Cerebellar cortex (tissue), 1 donor: Measurements from ENCODE around the gene TUBB4B.

Experiments used
- DNase-seq: peaks from one replicate; pipeline ENCODE4 v3.0.0-alpha.2; 2015; ENCODE audit warnings: low spot score

TUBB4B gene

DNA sequence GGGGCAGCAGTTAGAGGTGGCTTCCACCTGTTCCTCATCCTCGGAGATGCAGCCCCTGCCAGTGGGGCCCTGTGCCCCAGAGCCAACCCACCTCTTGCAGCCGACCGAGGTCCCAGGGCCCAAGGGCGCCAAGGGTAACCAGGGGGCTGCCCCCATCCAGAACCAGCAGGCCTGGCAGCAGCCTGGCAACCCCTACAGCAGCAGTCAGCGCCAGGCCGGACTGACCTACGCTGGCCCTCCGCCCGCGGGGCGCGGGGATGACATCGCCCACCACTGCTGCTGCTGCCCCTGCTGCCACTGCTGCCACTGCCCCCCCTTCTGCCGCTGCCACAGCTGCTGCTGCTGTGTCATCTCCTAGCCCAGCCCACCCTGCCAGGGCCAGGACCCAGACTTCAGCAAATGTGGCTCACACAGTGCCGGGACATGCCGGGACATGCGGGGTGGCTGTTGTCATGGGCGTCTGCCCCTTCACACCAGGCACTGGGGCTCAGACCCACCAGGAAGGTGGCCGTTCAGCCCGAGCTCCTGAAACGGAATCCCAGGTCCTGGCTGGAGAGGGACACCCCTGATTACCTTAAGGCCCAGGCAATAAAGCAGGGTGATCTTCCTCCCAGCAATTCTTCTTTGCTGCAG is 15.3 kb upstream of the TUBB4B start:
- DNase-seq = no peak

- no peak for DNase-seq
These were observed 14.6 kb upstream of the TUBB4B start for GRCh38 chr9:137226338-137227053.

GRCh38 chr9:137227054-137227852 is 13.8 kb upstream of the TUBB4B start, which contains the start of gene RNF224:
RNF224 (plus strand) TSS chr9:137227502; CDS start chr9:137228336, 834 bp downstream.
- peak; percentile 79 for DNase-seq

DNA sequence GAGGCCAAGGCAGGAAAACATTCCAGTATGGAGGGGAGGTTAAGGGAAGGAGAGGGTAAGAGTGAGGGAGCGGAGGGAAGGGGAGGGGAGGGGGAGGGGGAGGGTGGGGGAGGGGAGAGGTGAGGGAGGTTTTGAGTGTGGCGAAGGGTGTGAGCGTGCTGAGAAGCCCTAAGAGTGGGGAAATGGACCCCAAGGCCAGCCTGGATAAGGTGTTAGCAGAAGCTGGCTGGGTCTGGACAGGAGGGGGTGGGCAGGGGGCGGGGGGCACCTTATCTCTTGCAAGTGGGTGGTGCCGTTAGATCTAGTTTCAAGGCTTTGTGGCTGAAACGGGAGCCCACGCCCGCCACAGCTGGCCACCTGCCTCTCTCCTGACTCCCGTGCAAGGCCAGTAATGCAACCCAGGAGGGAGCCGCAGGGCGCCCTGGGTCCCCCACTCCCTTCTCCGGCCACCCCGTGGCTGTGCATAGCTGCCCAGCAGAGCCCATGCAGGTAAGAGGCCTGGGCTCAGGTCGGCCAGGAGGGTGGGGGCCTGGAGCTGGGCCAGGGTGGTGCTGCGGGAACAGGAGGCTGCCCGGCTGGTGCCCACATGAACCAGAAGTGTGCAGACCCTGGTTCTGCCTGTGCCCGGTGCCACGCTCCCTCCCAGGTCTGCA is 13.1 kb upstream of the TUBB4B start:
- DNase-seq = no peak

DNA sequence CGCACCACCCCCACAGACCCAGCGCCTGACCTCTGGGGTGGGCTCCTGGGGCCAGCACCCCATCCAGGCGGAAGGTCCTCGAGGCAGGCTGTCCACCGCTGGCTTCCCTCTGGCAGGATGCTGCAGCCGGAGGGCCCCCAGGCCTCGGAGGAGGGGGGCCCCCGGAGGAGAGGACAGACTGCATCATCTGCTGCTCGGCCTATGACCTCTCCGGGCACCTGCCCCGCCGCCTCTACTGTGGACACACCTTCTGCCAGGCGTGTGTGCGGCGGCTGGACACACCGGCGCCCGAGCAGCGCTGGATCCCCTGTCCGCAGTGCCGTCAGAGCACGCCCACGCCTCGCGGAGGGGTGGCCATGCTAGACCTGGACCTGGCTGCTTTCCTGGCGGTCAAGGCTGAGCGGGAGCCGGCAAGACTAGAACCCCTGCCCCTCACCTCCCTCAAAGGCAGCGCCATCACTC is 12.6 kb upstream of the TUBB4B start:
- no peak for DNase-seq

DNA sequence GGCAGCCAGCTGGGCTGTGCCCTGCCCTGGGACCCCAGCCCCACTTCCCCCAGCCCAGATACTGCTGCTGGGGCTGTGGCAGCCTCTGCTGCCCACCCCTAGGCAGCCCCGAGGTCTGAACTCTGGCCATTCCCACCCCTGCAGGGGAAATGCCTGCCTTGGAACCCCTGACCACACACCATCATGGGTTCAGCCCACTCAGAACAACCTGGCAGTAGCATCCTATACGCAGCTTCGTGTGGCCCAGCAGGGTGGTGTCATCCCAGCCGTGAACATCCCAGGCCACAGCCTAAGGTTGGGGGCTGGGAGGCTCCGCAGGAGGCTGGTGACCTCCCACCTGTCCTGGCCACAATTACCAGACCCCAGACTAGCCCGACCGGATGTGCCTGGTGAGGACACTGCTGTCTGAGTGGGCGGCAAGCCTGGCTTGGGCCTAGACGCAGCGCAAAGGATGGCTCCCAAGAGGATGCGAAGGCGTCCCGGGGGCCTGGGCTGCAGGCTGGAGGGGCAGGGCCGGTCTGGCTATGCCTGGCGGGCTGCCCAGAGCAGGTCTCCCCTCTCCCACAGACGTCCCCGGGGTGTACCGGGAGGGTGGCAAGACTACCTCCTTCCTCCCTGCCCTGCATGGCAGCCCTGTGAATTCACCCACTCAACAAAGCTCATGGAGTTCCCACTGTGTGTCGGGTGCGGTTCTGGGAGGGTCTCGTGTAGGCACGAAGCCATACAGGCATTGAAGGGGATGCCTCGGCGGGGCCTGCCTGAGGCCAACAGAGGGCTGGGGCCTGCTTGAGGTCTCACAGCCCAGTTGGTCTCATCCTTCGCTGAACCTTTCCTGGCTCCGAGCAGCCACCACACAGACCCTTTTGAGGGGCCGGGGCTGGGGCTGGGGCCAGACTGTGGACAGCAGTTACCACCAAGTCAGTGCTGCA is 11.9 kb upstream of the TUBB4B start:
- DNase-seq = no peak

- no peak for DNase-seq
These were observed 11.0 kb upstream of the TUBB4B start for GRCh38 chr9:137229903-137230704.

DNA sequence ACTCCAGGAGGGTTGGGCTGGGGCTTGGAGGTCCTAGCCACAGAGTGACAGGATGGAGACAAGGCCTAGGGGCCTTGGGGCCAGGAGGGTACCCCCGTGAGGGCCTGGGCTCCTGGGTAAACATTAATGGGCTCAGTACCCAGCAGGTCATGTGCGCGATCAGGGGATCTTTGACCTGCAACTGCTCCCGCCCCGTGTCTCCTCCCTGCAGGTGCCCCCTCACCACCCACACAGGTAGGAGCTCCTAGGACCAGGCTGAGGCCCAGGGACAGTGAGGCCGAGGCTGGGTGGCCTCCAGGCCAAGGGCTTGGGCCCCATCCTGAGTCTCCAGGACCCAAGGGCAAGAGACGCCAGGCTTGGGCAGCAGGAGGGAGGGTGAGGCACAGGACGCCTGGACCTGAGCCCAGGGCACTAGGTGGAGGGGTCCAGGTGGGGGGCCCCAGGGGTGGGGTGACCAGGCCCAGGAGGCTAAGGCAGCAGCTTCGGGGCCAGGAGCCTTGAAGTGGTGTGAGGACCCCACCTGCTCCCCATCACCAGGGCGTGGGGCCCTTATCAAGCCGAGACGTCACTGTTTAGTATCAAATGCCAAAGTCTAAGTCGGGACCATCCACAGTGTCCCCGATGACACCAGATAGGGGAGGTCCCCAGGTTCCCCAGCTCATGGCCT is 10.2 kb upstream of the TUBB4B start, which contains the start of gene SLC34A3:
SLC34A3 (plus strand) TSS at position 197 of the 667 bp plus-strand sequence. CDS start 802 bp downstream, outside the sequence.
- DNase-seq = no peak

DNA sequence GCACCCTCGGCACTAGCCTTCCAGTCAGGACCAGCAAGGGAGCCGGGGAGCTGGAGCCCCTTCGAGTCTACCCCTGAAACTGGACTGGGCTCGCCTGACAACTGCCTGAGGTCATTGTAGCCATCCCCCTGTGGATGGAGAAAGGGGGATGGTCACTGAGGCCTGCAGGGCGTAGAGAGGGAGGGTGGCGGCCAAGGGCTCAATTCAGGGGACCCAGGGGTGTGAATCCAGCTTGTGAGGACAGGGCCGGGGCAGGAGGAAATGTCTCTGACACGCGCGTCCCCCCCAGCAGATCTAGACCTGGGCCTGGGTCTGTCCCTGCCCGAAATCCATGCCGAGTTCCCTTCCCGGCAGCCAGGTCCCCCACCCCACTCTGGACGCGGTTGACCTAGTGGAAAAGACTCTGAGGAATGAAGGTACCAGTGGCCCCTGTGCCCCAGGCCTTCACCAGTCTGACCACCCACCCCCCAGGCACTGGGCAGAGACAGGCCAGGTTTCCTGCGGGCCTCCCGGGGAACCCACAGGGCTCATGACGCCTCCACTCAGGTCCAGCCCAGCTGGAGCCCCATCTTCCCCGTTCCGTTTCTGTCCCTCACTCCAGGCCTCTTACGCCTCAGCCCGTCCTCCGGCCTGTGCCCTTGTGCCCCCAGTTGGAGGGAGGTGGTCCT is 9.6 kb upstream of the TUBB4B start:
- DNase-seq = no peak

GRCh38 chr9:137232101-137232500 is 9.0 kb upstream of the TUBB4B start:
- DNase-seq = no peak

DNA sequence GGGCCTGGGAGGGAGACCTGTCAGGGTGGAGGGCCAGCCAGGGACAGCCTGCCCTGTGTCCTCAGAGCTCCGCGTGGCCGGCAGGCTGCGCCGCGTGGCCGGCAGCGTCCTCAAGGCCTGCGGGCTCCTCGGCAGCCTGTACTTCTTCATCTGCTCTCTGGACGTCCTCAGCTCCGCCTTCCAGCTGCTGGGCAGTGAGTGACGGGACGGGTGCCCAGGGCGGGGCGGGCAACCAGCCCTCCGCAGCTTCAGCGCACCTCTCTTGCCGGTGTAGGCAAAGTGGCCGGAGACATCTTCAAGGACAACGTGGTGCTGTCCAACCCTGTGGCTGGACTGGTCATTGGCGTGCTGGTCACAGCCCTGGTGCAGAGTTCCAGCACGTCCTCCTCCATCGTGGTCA is 8.6 kb upstream of the TUBB4B start:
- DNase-seq = no peak

GRCh38 chr9:137233143-137233980 is 7.7 kb upstream of the TUBB4B start:
- DNase-seq = no peak

DNA sequence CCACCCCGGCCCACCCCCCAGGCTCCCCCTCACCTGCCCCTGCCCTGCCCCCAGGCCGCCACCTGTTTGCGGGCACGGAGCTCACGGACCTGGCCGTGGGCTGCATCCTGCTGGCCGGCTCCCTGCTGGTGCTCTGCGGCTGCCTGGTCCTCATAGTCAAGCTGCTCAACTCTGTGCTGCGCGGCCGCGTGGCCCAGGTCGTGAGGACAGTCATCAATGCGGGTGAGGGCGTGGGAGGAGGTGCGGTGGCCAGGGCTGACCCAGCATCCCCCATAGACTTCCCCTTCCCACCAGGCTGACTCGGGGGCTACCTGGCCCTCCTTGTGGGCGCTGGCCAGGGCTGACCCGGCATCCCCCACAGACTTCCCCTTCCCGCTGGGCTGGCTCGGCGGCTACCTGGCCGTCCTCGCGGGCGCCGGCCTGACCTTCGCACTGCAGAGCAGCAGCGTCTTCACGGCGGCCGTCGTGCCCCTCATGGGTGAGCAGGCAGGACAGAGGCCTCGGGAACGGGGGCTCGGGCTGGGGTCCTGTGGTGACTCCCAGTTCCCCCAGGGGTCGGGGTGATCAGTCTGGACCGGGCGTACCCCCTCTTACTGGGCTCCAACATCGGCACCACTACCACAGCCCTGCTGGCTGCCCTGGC is 6.9 kb upstream of the TUBB4B start:
- DNase-seq = no peak

DNA sequence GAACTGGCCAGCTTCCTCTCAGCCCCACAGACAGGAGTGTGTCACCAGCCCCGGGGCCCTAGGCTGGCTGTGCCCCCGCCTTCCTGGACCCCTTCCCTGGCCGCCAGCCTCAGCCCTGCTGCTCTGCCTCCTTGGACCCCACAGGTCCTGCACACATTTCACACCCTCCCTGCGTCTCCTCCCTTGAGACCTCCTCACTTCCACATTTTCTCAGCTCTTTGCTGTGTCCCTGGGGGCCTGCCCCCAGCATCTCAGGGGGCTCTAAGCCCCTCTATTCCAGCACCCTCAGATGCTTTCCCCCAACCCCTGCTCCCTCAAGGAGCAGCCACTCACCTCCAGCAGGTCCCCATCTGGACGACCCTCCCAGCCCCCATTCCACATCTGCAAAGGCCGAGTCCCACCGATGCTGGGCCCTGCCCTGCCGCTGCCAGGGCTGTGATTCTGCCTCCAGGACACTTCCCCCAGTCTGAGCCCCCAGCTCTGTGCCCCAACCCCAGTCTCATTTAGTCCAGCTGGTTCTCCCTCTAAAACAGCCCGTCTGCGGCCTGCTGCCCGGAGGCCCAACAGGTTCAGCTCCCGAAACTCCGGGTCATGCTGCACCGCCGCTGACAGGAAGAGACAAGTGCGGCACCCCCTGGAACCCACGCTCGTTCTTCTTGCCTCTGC is 6.2 kb upstream of the TUBB4B start:
- DNase-seq = no peak

DNA sequence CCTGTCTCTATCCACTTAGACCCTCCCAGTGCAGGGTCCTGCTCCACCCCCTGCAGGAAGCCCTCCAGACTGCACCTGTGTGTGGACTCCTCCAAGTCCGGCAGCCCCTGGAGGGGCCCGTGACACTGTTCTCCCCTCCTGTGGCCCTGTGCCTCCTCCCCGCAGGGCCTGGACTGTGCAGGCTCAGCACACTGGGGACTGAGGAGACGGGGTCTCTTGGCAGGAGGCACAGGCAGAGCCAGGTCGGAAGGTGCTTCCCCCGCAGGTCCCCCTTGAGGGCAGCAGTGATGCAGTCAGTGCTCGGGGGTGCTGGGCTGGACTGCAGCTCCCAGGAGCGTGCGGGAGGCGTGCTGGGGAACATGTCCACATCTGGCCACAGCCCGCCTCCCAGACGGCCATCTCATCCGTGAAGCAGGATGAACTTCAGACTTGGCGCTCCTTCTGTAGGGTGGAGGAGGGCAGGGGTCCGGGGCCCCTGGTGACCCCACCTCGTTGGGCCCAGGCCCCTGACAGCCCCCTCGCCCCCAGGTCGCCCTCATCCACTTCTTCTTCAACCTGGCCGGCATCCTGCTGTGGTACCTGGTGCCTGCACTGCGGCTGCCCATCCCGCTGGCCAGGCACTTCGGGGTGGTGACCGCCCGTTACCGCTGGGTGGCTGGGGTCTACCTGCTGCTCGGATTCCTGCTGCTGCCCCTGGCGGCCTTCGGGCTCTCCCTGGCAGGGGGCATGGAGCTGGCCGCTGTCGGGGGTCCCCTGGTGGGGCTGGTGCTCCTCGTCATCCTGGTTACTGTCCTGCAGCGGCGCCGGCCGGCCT is 5.5 kb upstream of the TUBB4B start:
- no peak for DNase-seq
